ENCODE measurements around the gene CENPT. TPM values are rescaled to one million over a fixed set of nuclear protein-coding genes. Genes with fewer than 3 reads are reported as not detected.

The CENPT gene
- polyA plus RNA-seq, 2 of the 4 experiments (the other 2 are of a cell fraction), result 19.1 to 36.9 TPM

DNA sequence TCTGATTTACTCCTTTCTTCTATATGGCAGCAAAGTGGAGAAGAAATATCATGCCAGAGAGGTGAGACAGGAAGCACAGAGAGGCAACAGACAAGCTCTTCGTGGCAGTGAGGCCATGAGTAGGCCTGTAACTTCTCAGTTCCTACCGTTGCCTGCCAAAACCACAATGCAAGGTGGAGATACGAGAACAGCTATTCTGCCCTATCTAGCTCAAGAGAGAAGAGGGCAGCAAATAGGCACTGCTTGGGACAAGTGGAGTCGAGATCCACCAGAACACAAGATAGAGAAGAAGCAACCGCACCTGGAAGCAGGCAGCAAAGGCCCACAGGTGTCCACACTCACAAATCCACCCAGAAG is 66.0 kb downstream of the CENPT start:
- ChIA-PET CTCF (interaction anchor here (0.5 to 2.3 kb wide), 5 partner anchors 16 to 64 kb away, joined by 3 to 7 read pairs (median 4); no protein-coding TSS in a partner anchor), POLR2A (no interaction called here)
- Histone ChIP-seq H3K9me3 (no peaks in the 10 kb centered on the region), H3K4me3 (no peak overlapping the region), H3K4me2 (no peak overlapping the region), H3K4me1 (0 out of 3 replicates have a peak, but pooled peaks cover 9% of the 10 kb centered on the region), H3K27ac (no peak overlapping the region)
- no peak for TF ChIP-seq EP300 (IDR thresholded peaks at IDR 0.05)
- TF ChIP-seq, protein P1, sequence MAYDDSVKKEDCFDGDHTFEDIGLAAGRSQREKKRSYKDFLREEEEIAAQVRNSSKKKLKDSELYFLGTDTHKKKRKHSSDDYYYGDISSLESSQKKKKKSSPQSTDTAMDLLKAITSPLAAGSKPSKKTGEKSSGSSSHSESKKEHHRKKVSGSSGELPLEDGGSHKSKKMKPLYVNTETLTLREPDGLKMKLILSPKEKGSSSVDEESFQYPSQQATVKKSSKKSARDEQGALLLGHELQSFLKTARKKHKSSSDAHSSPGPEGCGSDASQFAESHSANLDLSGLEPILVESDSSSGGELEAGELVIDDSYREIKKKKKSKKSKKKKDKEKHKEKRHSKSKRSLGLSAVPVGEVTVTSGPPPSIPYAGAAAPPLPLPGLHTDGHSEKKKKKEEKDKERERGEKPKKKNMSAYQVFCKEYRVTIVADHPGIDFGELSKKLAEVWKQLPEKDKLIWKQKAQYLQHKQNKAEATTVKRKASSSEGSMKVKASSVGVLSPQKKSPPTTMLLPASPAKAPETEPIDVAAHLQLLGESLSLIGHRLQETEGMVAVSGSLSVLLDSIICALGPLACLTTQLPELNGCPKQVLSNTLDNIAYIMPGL (CRISPR knock-in tag; IDR thresholded peaks at IDR 0.05; ENCODE audit: borderline replicate concordance), result no peak
- TF ChIP-seq KDM1A (IDR thresholded peaks at IDR 0.05; ENCODE audit: low read depth), result no peak
- no peak for TF ChIP-seq ESRRA (IDR thresholded peaks at IDR 0.05; ENCODE audit: borderline replicate concordance, low read length)
- no peak for TF ChIP-seq JUNB (IDR thresholded peaks at IDR 0.05)
- TF ChIP-seq NPAS2 (CRISPR knock-in tag; IDR thresholded peaks at IDR 0.05; ENCODE audit: borderline replicate concordance), result no peak
- TF ChIP-seq, protein P2, sequence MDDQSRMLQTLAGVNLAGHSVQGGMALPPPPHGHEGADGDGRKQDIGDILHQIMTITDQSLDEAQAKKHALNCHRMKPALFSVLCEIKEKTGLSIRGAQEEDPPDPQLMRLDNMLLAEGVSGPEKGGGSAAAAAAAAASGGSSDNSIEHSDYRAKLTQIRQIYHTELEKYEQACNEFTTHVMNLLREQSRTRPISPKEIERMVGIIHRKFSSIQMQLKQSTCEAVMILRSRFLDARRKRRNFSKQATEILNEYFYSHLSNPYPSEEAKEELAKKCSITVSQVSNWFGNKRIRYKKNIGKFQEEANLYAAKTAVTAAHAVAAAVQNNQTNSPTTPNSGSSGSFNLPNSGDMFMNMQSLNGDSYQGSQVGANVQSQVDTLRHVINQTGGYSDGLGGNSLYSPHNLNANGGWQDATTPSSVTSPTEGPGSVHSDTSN (IDR thresholded peaks at IDR 0.05), result no peak
- TF ChIP-seq CBX2 (IDR thresholded peaks at IDR 0.05; ENCODE audit: borderline replicate concordance, low read depth), result no peak
- TF ChIP-seq ZSCAN20 (CRISPR knock-in tag; IDR thresholded peaks at IDR 0.05), result no peak
- TF ChIP-seq GATA3 (IDR thresholded peaks at IDR 0.05; ENCODE audit: borderline replicate concordance), result no peak
- no peak for TF ChIP-seq NR3C1 (IDR thresholded peaks at IDR 0.05)
- TF ChIP-seq FOSL2 (IDR thresholded peaks at IDR 0.05), result no peak
- TF ChIP-seq FOSL2 (CRISPR knock-in tag; IDR thresholded peaks at IDR 0.05), result no peak
- TF ChIP-seq RNF2 (IDR thresholded peaks at IDR 0.05; ENCODE audit: borderline replicate concordance, low read depth), result no peak
- DNase-seq (ENCODE audit: low read depth in 1 of 2, low spot score in 1 of 2) (no peak), ATAC-seq (no peak), FAIRE-seq (no peak)
- WGBS (ENCODE audit: missing lambda C conversion rate), result 84% methylated on average over 5 of the region's 5 CpGs

DNA sequence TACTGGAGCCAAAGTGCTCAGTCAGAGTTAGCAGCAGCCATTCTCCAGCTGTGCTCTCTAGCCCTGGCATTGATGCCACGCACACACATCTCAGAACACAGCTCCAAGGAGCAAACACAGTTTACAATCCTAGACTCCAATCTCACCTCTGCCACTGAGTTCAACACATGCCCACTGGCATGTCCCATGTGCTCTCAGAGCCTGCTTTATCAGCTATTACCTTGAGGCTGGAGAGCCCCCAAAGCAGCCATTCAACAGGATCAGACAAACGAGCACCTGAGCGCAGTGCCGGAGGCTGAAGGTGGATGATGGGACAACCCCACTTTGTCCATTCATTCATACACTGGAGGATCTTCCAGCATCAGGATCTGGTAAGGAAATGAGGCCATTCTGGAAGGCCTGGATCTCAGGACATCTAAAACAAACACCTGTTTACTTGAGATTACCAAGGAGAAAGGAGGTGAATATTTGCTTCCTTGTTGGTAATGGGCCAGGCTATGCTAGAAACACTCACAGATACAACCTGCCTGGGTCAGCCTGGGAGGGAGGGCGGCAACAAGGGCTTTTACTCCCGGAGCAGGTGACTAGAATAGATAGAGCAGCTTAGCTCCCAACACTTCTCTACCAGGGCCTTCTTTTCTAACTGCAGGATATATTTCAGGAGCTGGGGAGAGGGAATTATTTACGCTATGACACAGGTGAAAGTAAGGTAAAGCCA is 66.5 kb downstream of the CENPT start:
- no peaks in the 10 kb centered on the region for H3K9me3 ChIP-seq
- no peak overlapping the region for H3K27ac ChIP-seq
- ChIA-PET CTCF (interaction anchor here (0.5 to 2.3 kb wide), 4 partner anchors 17 to 65 kb away, joined by 3 to 7 read pairs (median 4); no protein-coding TSS in a partner anchor), POLR2A (no interaction called here)
- no peak overlapping the region for H3K4me3 ChIP-seq
- H3K4me2 ChIP-seq, result no peak overlapping the region
- FAIRE-seq (no peak), DNase-seq (ENCODE audit: low read depth in 1 of 2, low spot score in 1 of 2) (no peak), ATAC-seq (no peak; a peak in 2 of 6 replicates)
- H3K4me1 ChIP-seq, result 0 out of 3 replicates have a peak, but pooled peaks cover 9% of the 10 kb centered on the region
- WGBS (ENCODE audit: missing lambda C conversion rate), result 91% methylated on average over 7 of the region's 7 CpGs
- TF ChIP-seq HDAC2 (IDR thresholded peaks at IDR 0.05) (no peak), EP300 (IDR thresholded peaks at IDR 0.05) (no peak), CBX2 (IDR thresholded peaks at IDR 0.05; ENCODE audit: borderline replicate concordance, low read depth) (no peak), KDM1A (IDR thresholded peaks at IDR 0.05; ENCODE audit: low read depth) (no peak), ZNF302 (CRISPR knock-in tag; IDR thresholded peaks at IDR 0.05) (no peak), KDM5A (IDR thresholded peaks at IDR 0.05) (no peak), ZFP36 (IDR thresholded peaks at IDR 0.05; ENCODE audit: borderline replicate concordance, partially characterized antibody) (no peak), MAFK (IDR thresholded peaks at IDR 0.05; ENCODE audit: partially characterized antibody) (no peak), MYC (IDR thresholded peaks at IDR 0.05; ENCODE audit: borderline replicate concordance, low read length) (no peak), FOSB (CRISPR knock-in tag; IDR thresholded peaks at IDR 0.05) (no peak)
- TF ChIP-seq, protein P1 (CRISPR knock-in tag; IDR thresholded peaks at IDR 0.05; ENCODE audit: borderline replicate concordance), result no peak
- TF ChIP-seq, protein P2 (IDR thresholded peaks at IDR 0.05), result no peak
- TF ChIP-seq, protein P3, sequence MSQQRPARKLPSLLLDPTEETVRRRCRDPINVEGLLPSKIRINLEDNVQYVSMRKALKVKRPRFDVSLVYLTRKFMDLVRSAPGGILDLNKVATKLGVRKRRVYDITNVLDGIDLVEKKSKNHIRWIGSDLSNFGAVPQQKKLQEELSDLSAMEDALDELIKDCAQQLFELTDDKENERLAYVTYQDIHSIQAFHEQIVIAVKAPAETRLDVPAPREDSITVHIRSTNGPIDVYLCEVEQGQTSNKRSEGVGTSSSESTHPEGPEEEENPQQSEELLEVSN (IDR thresholded peaks at IDR 0.05; ENCODE audit: borderline replicate concordance, low read depth), result no peak
- TF ChIP-seq, protein P4, sequence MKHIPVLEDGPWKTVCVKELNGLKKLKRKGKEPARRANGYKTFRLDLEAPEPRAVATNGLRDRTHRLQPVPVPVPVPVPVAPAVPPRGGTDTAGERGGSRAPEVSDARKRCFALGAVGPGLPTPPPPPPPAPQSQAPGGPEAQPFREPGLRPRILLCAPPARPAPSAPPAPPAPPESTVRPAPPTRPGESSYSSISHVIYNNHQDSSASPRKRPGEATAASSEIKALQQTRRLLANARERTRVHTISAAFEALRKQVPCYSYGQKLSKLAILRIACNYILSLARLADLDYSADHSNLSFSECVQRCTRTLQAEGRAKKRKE (CRISPR knock-in tag; IDR thresholded peaks at IDR 0.05; ENCODE audit: low read depth), result no peak
